ENCODE data around the gene TMEM250.

- TF ChIP-seq, protein P1, sequence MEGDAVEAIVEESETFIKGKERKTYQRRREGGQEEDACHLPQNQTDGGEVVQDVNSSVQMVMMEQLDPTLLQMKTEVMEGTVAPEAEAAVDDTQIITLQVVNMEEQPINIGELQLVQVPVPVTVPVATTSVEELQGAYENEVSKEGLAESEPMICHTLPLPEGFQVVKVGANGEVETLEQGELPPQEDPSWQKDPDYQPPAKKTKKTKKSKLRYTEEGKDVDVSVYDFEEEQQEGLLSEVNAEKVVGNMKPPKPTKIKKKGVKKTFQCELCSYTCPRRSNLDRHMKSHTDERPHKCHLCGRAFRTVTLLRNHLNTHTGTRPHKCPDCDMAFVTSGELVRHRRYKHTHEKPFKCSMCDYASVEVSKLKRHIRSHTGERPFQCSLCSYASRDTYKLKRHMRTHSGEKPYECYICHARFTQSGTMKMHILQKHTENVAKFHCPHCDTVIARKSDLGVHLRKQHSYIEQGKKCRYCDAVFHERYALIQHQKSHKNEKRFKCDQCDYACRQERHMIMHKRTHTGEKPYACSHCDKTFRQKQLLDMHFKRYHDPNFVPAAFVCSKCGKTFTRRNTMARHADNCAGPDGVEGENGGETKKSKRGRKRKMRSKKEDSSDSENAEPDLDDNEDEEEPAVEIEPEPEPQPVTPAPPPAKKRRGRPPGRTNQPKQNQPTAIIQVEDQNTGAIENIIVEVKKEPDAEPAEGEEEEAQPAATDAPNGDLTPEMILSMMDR (IDR thresholded peaks at IDR 0.05): no peak
- TF ChIP-seq EP300 (IDR thresholded peaks at IDR 0.05): no peak
Observed at GRCh38 chr9:136156209-136157120, 37.8 kb upstream of the TMEM250 start.

Data from sigmoid colon (tissue), 4 donors.